Fibroblast of skin of left quadriceps (primary cell): Measurements from ENCODE around the gene CORO1A.
"Not testable (repeated sequence)": the region's sequence is repeated elsewhere in the genome, so short reads cannot be mapped to it uniquely, and the experiment has no call there.

ENCODE experiments used
- DNase-seq, 2 experiments: peaks; one replicate each; pipeline ENCODE4 v3.0.0-alpha.2; 2013; ENCODE audit warnings: low read depth in 2 of 2

CORO1A gene

DNA sequence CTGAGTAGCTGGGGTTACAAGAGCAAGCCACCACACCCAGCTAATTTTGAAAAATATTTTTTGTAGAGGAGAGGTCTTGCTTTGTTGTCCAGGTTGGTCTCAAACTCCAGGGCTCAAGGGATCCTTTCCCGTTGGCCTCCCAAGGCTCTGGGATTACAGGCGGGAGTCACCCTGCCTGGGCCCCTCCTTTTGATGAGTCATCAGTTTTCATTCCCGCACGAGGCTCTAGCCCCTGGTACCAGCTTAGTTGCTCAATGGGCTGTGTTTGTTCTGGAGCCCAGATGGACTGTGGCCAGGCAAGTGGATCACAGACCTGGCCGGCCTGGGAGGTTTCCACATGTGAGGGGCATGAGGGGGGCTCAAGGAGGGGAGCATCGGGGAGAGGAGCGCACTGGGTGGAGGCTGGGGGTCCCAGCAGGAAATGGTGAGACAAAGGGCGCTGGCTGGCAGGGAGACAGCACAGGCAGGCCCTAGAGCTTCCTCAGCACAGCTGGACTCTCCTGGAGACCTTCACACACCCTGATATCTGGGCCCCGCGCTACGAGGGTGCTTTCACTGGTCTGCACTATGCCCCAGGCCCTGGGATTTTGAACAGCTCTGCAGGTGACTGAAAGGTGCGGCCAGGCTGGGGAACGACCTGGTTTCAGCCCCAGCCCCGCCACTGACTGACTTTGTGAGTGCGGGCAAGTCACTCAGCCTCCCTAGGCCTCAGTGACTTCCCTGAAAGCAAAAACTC lies 16.4 kb downstream of the CORO1A start:
- not testable (repeated sequence) for DNase-seq

DNA sequence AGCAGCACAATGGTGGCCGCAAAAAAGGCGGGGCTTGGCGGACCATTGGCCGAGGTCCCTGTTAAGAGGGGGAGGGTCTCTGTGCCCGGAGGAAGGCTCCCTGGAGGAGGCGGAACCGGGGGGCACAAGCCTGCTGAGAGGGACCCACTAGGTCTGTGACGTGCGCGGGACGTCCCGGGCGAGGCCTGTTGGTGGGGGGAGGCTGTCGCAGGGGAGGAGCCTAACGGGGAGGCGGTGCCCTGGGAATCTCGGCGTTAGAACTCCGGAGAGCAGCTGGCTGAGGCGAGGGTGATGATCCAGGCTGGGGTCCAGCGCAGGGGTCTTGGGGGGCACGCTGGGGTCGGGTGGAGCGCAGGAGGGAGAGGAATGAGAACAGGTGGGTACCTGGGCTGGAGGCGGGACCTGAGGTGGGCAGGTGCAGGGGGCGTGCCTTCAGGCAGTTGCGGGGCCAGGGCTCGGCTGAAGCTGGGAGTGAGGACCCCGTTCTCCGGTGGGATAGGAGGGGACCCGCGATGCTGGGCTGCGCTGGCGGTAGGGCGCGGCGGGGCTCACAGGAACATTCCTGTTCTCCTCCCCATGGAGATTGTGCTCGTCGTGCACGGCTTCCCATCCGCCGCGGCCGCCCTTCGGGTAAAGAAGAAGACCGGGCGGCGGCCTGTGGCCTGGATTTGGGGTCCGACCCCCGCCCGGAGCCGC lies 22.3 kb downstream of the CORO1A start:
- not testable (repeated sequence) for DNase-seq

DNA sequence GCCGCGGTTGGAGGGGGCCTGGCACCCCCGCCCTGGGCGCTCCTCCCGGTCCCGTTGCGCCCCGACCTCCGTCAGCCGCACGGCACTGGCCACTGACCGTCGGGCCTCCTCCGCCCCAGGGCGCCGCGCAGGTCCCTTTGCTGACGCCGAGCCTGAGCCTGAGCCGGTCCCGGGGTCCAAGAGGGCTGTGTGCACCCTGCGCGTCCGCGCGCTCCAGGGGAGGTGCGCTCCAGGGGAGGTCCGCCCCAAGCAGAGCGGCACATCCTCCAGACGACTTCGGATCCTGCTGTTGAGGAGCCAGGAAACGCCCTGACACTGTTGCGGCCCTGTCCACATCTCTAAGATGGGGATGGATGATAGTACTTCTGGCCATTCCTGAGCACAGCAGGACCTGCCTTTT lies 22.9 kb downstream of the CORO1A start:
- not testable (repeated sequence) for DNase-seq

DNA sequence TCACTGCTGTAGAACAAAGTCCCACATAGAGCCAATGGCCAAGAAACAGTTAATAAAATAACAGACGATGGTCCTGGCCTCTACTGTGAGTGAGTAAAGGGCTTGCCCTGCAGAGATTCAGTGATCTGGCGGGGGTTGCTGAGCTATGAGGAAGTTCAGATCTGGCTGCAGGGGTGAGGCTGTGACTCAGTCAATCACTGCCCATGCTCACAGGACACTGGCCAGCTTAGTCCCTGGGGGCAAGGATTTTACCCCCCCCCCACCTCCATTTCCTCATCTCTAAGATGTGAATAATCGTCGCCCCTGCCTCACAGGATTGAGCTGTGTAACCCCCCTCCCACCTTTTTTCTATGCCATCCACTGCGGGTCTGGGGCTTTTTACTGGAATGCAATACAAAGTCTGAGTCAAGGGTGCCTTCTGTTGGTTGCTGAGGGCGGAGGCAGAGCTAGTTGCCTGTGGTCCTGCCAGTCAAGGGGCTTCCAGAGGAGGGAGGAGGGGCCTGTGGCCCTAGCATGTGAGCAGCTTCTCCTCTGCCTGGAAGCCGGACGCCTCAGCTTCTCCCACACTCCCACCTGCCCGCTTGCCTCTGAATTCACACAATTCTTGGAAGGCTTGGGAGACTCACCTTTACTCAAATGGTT lies 23.8 kb downstream of the CORO1A start:
- not testable (repeated sequence) for DNase-seq

DNA sequence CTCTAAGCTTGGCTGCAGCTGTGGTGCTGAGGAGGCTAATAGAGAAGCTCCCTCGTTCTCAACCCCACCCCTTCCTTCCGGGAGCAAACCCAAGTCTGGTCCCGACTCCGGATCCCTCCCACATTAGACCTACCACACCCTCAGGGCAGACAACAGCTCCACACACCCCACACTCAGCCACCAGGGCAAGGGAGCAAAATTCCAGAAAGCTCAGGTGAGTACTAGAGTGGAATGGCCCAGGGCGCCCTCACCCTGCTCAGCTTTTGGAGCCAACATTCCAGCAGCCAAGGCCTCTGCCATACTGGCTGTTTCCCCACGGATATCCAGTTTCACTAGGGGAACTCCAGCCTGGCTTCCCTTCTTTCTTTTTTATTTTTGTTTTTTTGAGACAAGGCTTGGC lies 25.6 kb downstream of the CORO1A start:
- not testable (repeated sequence) for DNase-seq

DNA sequence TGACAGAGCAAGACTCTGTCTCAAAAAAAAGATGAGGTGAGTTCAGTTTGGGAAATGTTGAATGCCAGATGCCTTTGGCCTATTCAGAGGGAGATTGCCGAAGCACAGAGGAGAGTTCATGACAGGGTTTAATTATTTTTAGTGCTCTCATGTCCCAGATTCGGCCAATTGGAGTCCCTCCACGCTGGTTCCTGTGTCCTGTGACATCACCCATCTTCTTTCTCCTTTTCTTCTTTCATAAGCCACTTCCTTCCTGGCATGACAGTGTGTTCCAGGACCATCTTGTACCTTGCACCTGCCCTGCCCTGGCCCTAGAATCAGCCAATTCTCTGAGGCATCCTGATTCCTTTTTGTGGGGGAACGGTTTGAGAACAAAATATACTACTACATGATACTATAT lies 28.0 kb downstream of the CORO1A start:
- not testable (repeated sequence) for DNase-seq

DNA sequence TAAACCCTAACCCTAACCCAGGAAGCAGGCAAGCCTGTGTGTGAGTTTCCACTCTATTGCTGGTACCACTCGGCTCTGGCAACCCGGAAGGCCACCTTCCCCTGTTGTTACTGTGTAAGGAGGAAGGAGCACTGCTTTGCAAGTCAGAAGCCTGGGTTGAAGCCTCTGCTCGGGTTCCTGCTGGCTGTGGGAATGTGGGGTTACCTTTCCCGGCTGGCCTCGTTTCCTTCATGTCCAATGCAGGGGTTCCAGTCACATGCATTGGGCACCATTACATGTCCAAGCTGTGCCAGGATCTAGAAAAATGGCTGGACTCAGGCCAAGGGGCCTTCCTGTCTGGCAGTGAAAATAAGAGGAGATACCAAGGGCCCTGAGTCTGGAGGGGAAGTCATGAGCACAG lies 33.7 kb downstream of the CORO1A start:
- DNase-seq: not testable (repeated sequence)
